Stimulated activated CD8-positive, alpha-beta memory T cell treated with anti-CD3 and anti-CD28 coated beads, Interleukin-2, amount 100 ng/mL, for 1 hour (primary cell): ENCODE results near the gene LAMC2.
"Not testable (repeated sequence)": the region's sequence is repeated elsewhere in the genome, so short reads cannot be mapped to it uniquely, and the experiment has no call there.

Source experiments
- DNase-seq, 2 donors: peaks; one replicate each; pipeline ENCODE4 v3.0.0-alpha.2; 2020; ENCODE audit warnings: low read depth in 2 of 2

LAMC2 gene

GRCh38 chr1:183263886-183264602 is 78.0 kb downstream of the LAMC2 start:
- DNase-seq, result no peak

- DNase-seq, result no peak
Observed at GRCh38 chr1:183267646-183268431, 81.8 kb downstream of the LAMC2 start.

GRCh38 chr1:183270541-183271141 is 84.6 kb downstream of the LAMC2 start:
- DNase-seq, result no peak

- DNase-seq, result no peak
Observed at GRCh38 chr1:183272390-183272848, 86.4 kb downstream of the LAMC2 start.

GRCh38 chr1:183273300-183273699 is 87.2 kb downstream of the LAMC2 start:
- DNase-seq, result no peak

- DNase-seq, result not testable (repeated sequence)
Observed at GRCh38 chr1:183273984-183274383, 87.9 kb downstream of the LAMC2 start.

- DNase-seq, result no peak
Observed at GRCh38 chr1:183274836-183275235, 88.8 kb downstream of the LAMC2 start.

- no peak for DNase-seq
Observed at GRCh38 chr1:183275322-183275721, 89.3 kb downstream of the LAMC2 start.

GRCh38 chr1:183276386-183277080 is 90.5 kb downstream of the LAMC2 start:
- DNase-seq, result no peak

- DNase-seq, result no peak
Observed at GRCh38 chr1:183277821-183278738, 92.0 kb downstream of the LAMC2 start.

- DNase-seq, result no peak
Observed at GRCh38 chr1:183278739-183279591, 92.9 kb downstream of the LAMC2 start.

- DNase-seq, result no peak
Observed at GRCh38 chr1:183279835-183280234, 93.8 kb downstream of the LAMC2 start.

GRCh38 chr1:183281039-183281438 is 95.0 kb downstream of the LAMC2 start:
- no peak for DNase-seq

GRCh38 chr1:183281553-183282091 is 95.6 kb downstream of the LAMC2 start:
- peak; percentile 16 to 35 for DNase-seq

GRCh38 chr1:183282101-183282855 is 96.2 kb downstream of the LAMC2 start:
- no peak for DNase-seq

GRCh38 chr1:183283286-183283685 is 97.2 kb downstream of the LAMC2 start:
- DNase-seq, result no peak

- no peak for DNase-seq
Observed at GRCh38 chr1:183284086-183284485, 98.0 kb downstream of the LAMC2 start.

- no peak for DNase-seq
Observed at GRCh38 chr1:183285256-183285655, 99.2 kb downstream of the LAMC2 start.

- DNase-seq, result no peak
Observed at GRCh38 chr1:183285746-183286145, 99.7 kb downstream of the LAMC2 start.
